Esophagus squamous epithelium (tissue), 4 donors: Measurements from ENCODE around the gene IFIT3.

ENCODE experiments used
- CTCF ChIP-seq, 6 experiments: fragments of 450-650 bp in 4 of 6; fragments of 200-600 bp in 2 of 6; sonication (generic) in 2 of 6; IDR thresholded peaks; one replicate each; pipeline ENCODE4 v1.5.1; 2016 to 2019; ENCODE audit warnings: antibody characterized with exemption in 6 of 6, mild to moderate bottlenecking in 4 of 6, moderate library complexity in 4 of 6
- POLR2A ChIP-seq, 4 donors: fragments of 450-650 bp; IDR thresholded peaks; one replicate each; pipeline ENCODE4 v1.6.1; 2017; ENCODE audit warnings: antibody characterized with exemption in 4 of 4, mild to moderate bottlenecking in 4 of 4, moderate library complexity in 3 of 4

GRCh38 chr10:89352802-89353201 lies 25.0 kb downstream of the IFIT3 start:
- TF ChIP-seq CTCF (IDR thresholded peaks at IDR 0.05) (no peak), POLR2A (IDR thresholded peaks at IDR 0.05) (no peak)
